ENCODE data around the gene TRMT11. TPM values are rescaled to one million over a fixed set of nuclear protein-coding genes. Genes with fewer than 3 reads are reported as not detected.
"Not testable (repeated sequence)": the region's sequence is repeated elsewhere in the genome, so short reads cannot be mapped to it uniquely, and the experiment has no call there.

Gene TRMT11
- total and polyA plus RNA-seq, 2 of the 13 experiments (the other 11 are each of a cell fraction or from before 2014, with no cell fraction given), result 42.2 to 81.9 TPM

DNA sequence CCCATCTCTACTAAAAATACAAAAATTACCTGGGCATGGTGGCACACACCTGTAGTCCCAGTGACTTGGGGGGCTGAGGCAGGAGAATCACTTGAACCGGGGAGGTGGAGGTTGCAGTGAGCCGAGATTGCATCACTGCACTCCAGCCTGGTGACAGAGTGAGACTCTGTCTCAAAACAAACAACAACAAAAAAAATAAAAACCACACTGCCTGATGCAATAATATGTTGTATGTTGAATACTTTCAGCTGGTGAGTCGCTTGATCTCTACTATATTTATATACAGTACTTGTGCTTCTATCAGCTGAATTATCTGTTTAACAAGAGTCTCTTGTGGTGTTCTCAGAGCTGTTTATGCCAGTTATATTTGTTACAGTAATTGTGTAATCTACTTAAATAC is 37.1 kb downstream of the TRMT11 start:
- H3K36me3 ChIP-seq (replicated peaks in 1 of 2; ENCODE audit: control insufficient read depth in 1 of 2, insufficient read depth in 2 of 2, low read length in 2 of 2), result peaks cover 22 to 81% of the 10 kb centered on the region in 2 experiments
- H3K4me3 ChIP-seq (replicated peaks in 1 of 3; ENCODE audit: insufficient read depth in 1 of 3, low read depth in 2 of 3, low read length in 3 of 3); H3K9me3 ChIP-seq (ENCODE audit: low read length); CTCF ChIA-PET (ENCODE audit: low intra/inter-chr PET ratio, low total read pairs); FAIRE-seq; intact Hi-C loops (cut with micrococcal nuclease; ENCODE audit: unreplicated experiment); in situ Hi-C loops (cut with HindIII; ENCODE audit: extremely low pct_ligation_motif_present, low pct_unique_long_range_greater_than_20kb); BruUV-seq (replicated peaks); H3K9ac ChIP-seq (ENCODE audit: insufficient read depth, low read depth, low read length); DNase-seq (ENCODE audit: low spot score); H4K20me1 ChIP-seq (ENCODE audit: insufficient read depth, low read length); H3K27ac ChIP-seq (ENCODE audit: extremely low read length, insufficient read depth, low read length); H3K4me1 ChIP-seq (ENCODE audit: insufficient read depth, low read length); POLR2A ChIA-PET; H3K4me2 ChIP-seq (ENCODE audit: low read depth, low read length); H3K27me3 ChIP-seq (ENCODE audit: control insufficient read depth in 1 of 2, insufficient read depth in 2 of 2, low read length in 2 of 2); H2AFZ ChIP-seq (ENCODE audit: low read length); H3K79me2 ChIP-seq (ENCODE audit: insufficient read depth, low read length); ATAC-seq: not testable (repeated sequence)
- 88% methylated on average over 3 of the region's 3 CpGs for WGBS (ENCODE audit: low lambda C conversion rate)
- TF ChIP-seq FOSL2 (CRISPR knock-in tag; IDR thresholded peaks at IDR 0.05) (peak; percentile 48; the same call in 1 of the 2 replicates), GATAD2A (CRISPR knock-in tag; IDR thresholded peaks at IDR 0.05) (peak; percentile 32; the same call in 1 of the 2 replicates), CEBPB (IDR thresholded peaks at IDR 0.05; ENCODE audit: borderline replicate concordance, low read depth, low read length) (0 out of 2 replicates have a peak, but pooled peaks have one; percentile 0)
- TF ChIP-seq, protein P1, sequence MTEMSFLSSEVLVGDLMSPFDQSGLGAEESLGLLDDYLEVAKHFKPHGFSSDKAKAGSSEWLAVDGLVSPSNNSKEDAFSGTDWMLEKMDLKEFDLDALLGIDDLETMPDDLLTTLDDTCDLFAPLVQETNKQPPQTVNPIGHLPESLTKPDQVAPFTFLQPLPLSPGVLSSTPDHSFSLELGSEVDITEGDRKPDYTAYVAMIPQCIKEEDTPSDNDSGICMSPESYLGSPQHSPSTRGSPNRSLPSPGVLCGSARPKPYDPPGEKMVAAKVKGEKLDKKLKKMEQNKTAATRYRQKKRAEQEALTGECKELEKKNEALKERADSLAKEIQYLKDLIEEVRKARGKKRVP (CRISPR knock-in tag; IDR thresholded peaks at IDR 0.05), result peak in 1 of 2 experiments; percentile 96; a peak in 2 of 4 replicates

DNA sequence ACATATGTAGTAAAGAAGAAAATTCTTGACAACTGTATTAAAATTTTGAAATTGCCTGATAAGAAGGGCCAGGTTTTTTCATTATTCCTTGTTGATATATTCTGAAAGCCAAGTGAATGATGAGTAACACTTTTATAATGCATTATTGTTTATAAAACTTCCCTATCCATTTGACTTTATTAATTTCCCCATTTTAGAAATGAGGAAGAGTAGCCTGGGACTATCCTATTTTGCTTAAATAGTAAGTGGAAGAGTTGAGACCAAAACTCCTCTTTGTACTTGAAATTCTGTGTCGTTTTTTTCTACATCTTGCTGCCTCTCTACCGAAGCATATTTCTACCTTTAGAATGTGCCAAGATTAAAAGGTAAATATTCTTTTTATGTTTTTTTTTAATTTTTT is 39.7 kb downstream of the TRMT11 start:
- Histone ChIP-seq H4K20me1 (ENCODE audit: insufficient read depth, low read length) (no peaks in the 10 kb centered on the region), H3K27ac (ENCODE audit: extremely low read length, insufficient read depth, low read length) (no peak overlapping the region), H3K4me1 (ENCODE audit: insufficient read depth, low read length) (no peaks in the 10 kb centered on the region), H3K9ac (ENCODE audit: insufficient read depth, low read depth, low read length) (no peak overlapping the region), H3K4me2 (ENCODE audit: low read depth, low read length) (no peak overlapping the region), H3K9me3 (ENCODE audit: low read length) (no peaks in the 10 kb centered on the region), H3K27me3 (ENCODE audit: control insufficient read depth in 1 of 2, insufficient read depth in 2 of 2, low read length in 2 of 2) (no peaks in the 10 kb centered on the region), H2AFZ (ENCODE audit: low read length) (no peak overlapping the region), H3K36me3 (replicated peaks in 1 of 2; ENCODE audit: control insufficient read depth in 1 of 2, insufficient read depth in 2 of 2, low read length in 2 of 2) (peaks cover 19 to 76% of the 10 kb centered on the region in 2 experiments), H3K79me2 (ENCODE audit: insufficient read depth, low read length) (no peaks in the 10 kb centered on the region), H3K4me3 (replicated peaks in 1 of 3; ENCODE audit: insufficient read depth in 1 of 3, low read depth in 2 of 3, low read length in 3 of 3) (no peak overlapping the region)
- DNase-seq (ENCODE audit: low spot score), result no peak
- intact Hi-C loops (cut with micrococcal nuclease; ENCODE audit: unreplicated experiment), result no loop called here
- POLR2A ChIA-PET, result no interaction called here
- CTCF ChIA-PET (ENCODE audit: low intra/inter-chr PET ratio, low total read pairs), result no interaction called here
- in situ Hi-C loops (cut with HindIII; ENCODE audit: extremely low pct_ligation_motif_present, low pct_unique_long_range_greater_than_20kb), result loop anchor here (25.0 kb wide), 2 partner anchors 636 to 1086 kb away; partner anchors contain the start of gene RSPO3
- 98% methylated on average over 2 of the region's 2 CpGs for WGBS (ENCODE audit: low lambda C conversion rate)
- FAIRE-seq, result no peak
- no TSS peak for BruUV-seq (replicated peaks)
- no peak for ATAC-seq
- TF ChIP-seq HMG20A (CRISPR knock-in tag; IDR thresholded peaks at IDR 0.05; ENCODE audit: borderline replicate concordance), result no peak
- no peak for TF ChIP-seq ZNF589 (CRISPR knock-in tag; conservative IDR thresholded peaks at IDR 0.05)
- TF ChIP-seq ZFP41 (CRISPR knock-in tag; IDR thresholded peaks at IDR 0.05; ENCODE audit: borderline replicate concordance), result no peak
- no peak for TF ChIP-seq ZNF224 (CRISPR knock-in tag; IDR thresholded peaks at IDR 0.05)
- TF ChIP-seq ZNF781 (CRISPR knock-in tag; IDR thresholded peaks at IDR 0.05; ENCODE audit: borderline replicate concordance, not compliant biosample characterization), result no peak
- TF ChIP-seq, protein P2, sequence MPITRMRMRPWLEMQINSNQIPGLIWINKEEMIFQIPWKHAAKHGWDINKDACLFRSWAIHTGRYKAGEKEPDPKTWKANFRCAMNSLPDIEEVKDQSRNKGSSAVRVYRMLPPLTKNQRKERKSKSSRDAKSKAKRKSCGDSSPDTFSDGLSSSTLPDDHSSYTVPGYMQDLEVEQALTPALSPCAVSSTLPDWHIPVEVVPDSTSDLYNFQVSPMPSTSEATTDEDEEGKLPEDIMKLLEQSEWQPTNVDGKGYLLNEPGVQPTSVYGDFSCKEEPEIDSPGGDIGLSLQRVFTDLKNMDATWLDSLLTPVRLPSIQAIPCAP (CRISPR knock-in tag; IDR thresholded peaks at IDR 0.05; ENCODE audit: low read depth), result no peak
- no peak for TF ChIP-seq ZNF160 (CRISPR knock-in tag; IDR thresholded peaks at IDR 0.05)
- TF ChIP-seq TOE1 (CRISPR knock-in tag; IDR thresholded peaks at IDR 0.05), result no peak
- no peak for TF ChIP-seq ZNF503 (CRISPR knock-in tag; IDR thresholded peaks at IDR 0.05)
- no peak for TF ChIP-seq PAF1 (CRISPR knock-in tag; IDR thresholded peaks at IDR 0.05)
- no peak for TF ChIP-seq MTA3 (CRISPR knock-in tag; IDR thresholded peaks at IDR 0.05)

Data from HepG2 (cell line).